SK-N-MC (cell line): ENCODE data around the gene FOXO1.

ENCODE experiments used
- DNase-seq: peaks from one replicate; pipeline ENCODE4 v3.0.0-alpha.2; 2011; ENCODE audit warnings: low read depth, low spot score
- H3K27ac ChIP-seq: fragments of 200-600 bp; sonication (generic); 2 replicates; pipeline ENCODE4 v1.5.1; 2016; ENCODE audit warnings: mixed run types
- H3K36me3 ChIP-seq: fragments of 200-600 bp; sonication (generic); 2 replicates; pipeline ENCODE4 v1.6.1; 2017; ENCODE audit warnings: antibody characterized with exemption, low read length, mixed read lengths; ENCODE audit not compliant: insufficient read depth
- H3K4me3 ChIP-seq: fragments of 200-600 bp; sonication (generic); 2 replicates; pipeline ENCODE4 v1.5.1; 2016
- H3K9ac ChIP-seq: fragments of 200-600 bp; sonication (generic); 2 replicates; pipeline ENCODE4 v1.8.0; 2017; ENCODE audit warnings: mixed run types, mixed read lengths; ENCODE audit not compliant: insufficient read length
- H3K9me3 ChIP-seq: fragments of 200-600 bp; sonication (generic); 2 replicates; pipeline ENCODE4 v1.6.1; 2017; ENCODE audit warnings: low read depth, mild to moderate bottlenecking, antibody characterized with exemption, low read length, moderate library complexity, mixed read lengths
- EZH2 ChIP-seq: fragments of 200-600 bp; sonication (generic); IDR thresholded peaks from one replicate; pipeline ENCODE4 v1.6.1; 2017; ENCODE audit warnings: antibody characterized with exemption
- FOXP2 ChIP-seq: optimal IDR thresholded peaks from 2 replicates; pipeline ENCODE3; 2011; ENCODE audit warnings: mild to moderate bottlenecking, moderate library complexity; ENCODE audit not compliant: insufficient read depth; ENCODE audit errors: extremely low read length, control extremely low read depth
- POLR2AphosphoS5 ChIP-seq: IDR thresholded peaks from 2 replicates; pipeline ENCODE4 v1.6.1; 2012; ENCODE audit warnings: mild to moderate bottlenecking, low read depth, low read length, borderline replicate concordance

The FOXO1 gene

DNA sequence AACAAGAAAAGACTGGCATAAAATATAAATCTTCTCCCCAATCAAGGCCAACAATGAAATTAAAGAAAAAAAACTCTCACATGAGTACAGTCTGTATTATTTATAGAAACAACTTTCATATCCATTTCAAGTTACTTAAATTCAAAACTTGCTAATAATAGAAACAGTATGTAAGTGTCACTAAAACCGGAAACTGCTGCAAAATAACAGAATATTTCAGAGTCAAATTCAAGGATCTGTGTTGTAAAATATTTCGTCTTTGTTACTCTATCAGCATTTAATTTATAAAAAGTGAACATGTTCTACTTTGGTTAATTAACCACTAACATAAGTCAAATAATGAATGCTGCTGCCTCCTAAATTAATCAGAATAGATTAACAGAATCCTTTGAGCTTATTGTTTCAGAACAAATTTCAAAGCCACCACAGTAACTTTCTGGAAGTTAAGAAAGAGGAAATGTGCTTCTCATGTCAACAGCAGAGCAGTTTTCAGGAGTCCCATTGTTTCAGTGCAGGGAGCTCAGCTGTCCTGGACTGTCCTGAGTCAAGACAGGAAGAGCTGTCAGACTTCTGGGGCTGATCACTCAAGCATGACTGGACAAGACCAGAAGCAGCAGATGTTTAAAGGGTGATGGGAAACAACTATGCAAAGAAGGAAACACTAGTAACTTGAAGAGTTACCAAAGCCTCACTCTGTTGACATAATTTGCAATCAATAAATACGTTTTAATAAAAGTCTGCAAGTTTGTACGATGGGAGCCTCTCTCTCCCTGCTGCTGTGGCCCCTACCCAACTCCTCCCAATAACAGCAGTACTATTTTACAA lies 76.9 kb downstream of the FOXO1 start:
- peak overlapping the region; percentile 34 for H3K4me3 ChIP-seq

DNA sequence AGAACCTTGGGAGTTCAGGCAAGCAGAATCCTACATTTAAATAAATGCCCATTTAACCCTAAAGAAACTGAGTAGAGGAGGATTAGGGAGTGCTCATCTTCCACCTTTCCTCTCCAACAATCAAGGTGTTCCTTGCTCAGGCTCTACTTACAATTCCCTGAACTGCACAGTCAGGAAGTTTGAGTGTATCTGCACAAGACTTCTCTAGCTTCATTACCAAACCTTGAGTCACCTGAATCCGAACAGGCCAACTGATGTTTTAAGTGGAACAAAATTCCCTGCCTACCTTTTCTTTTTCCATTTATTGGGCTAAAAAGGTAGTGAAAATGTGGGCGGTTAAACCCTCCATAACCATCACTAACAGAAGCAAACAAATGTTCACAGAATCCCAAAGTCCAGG lies 78.3 kb downstream of the FOXO1 start:
- no peak overlapping the region for H3K27ac ChIP-seq
- TF ChIP-seq FOXP2 (no peak), EZH2 (no peak), POLR2AphosphoS5 (no peak)
- no peak for DNase-seq

More for the DNA sequence above, 76.9 kb downstream of the FOXO1 start:
- TF ChIP-seq EZH2 (no peak), POLR2AphosphoS5 (no peak)
- H3K9me3 ChIP-seq = no peaks in the 10 kb centered on the region
- H3K9ac ChIP-seq = no peak overlapping the region
- peak overlapping the region; percentile 89 for H3K27ac ChIP-seq
- no peaks in the 10 kb centered on the region for H3K36me3 ChIP-seq
- no peak for DNase-seq

DNA sequence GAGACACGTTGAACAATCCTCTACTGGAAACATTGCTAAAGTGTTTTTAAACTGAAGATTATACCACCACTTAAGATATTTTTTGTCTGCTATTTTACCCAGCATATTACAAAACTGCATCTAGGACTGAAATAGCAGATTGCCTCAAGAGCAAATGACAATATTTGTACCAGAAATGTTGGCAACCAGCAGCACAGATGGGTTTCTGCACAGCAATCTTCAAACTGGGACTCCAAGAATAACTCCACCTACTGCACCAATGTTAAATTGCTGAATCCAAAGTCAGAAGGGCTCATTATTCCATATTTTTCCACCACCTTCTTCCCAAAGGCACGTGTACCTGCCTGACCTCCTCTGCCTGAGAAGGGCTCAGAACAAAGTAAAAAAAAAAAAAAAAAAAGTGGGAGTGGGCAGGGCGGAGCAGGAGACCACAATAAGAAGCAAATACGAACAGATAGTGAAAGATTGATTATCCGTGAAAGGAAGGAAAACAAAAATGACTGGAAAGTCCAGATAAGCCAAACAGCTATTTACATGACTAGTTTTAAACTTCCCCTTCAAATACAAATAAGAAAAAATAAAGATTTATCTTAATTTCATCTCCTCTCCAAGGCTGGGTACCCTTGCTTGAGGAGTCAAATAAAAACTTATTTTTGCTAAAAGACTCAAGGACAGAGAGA lies 79.4 kb downstream of the FOXO1 start:
- Histone ChIP-seq H3K4me3 (no peak overlapping the region), H3K36me3 (no peaks in the 10 kb centered on the region; the same call in 1 of the 2 replicates), H3K9ac (no peak overlapping the region), H3K27ac (no peak overlapping the region), H3K9me3 (no peaks in the 10 kb centered on the region)
- TF ChIP-seq EZH2 = no peak
- TF ChIP-seq FOXP2 = no peak
- TF ChIP-seq POLR2AphosphoS5 = no peak
- no peak for DNase-seq

More for the DNA sequence above, 78.3 kb downstream of the FOXO1 start:
- no peak overlapping the region for H3K9ac ChIP-seq
- H3K4me3 ChIP-seq = no peak overlapping the region
- H3K36me3 ChIP-seq = no peaks in the 10 kb centered on the region; the same call in 1 of the 2 replicates
- no peaks in the 10 kb centered on the region for H3K9me3 ChIP-seq

DNA sequence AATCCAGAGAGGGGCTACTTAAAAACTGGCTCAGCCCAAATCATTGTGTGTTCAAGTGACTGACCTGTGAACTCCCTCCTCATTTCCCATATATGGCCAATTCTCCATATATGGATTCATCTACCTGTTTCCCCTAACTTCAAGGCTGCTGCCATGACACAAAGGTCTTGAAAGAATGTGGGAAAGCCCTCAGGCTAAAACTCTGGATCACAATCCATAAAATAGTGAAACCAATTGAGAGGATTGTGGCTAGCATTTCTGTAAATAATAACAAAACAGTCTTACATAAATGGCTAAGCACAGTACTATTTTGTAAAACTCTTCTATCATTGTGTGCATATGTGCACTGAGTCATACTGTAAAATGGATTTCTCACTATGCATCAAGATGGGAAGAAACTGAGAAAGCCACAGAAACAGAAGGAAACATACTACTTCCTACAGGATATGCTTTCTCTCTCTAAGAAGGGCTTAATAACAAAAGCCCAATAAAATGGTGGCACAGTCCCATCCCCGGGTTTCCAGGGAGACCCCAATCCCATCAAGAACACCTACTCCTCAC lies 80.5 kb downstream of the FOXO1 start:
- no peak overlapping the region for H3K27ac ChIP-seq
- no peak overlapping the region for H3K9ac ChIP-seq
- H3K4me3 ChIP-seq = no peak overlapping the region
- no peaks in the 10 kb centered on the region; the same call in 1 of the 2 replicates for H3K36me3 ChIP-seq
- DNase-seq = no peak
- TF ChIP-seq POLR2AphosphoS5 (no peak), EZH2 (no peak), FOXP2 (no peak)
- no peaks in the 10 kb centered on the region for H3K9me3 ChIP-seq

DNA sequence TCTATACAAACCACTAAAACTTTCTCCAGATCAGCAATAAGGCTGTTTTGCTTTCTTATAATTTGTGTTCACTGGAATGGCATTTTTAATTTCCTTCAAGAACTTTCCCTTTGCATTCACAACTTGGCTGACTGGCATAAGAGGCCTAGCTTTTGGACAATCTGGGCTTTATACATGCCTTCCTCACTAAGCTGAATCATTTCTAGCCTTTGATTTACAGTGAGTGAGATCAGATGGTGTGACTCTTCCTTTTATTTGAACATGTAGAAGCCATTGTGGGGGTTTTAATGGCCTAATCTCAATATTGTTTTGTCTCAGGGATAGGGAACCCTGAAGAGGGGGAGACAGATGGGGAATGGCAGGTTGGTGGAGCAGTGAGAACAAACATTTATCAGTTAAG lies 82.7 kb downstream of the FOXO1 start:
- TF ChIP-seq EZH2 = no peak
- no peak for TF ChIP-seq FOXP2
- no peak for TF ChIP-seq POLR2AphosphoS5
- no peaks in the 10 kb centered on the region; the same call in 1 of the 2 replicates for H3K36me3 ChIP-seq
- H3K9me3 ChIP-seq = no peaks in the 10 kb centered on the region
- H3K27ac ChIP-seq = no peak overlapping the region
- no peak overlapping the region for H3K9ac ChIP-seq
- DNase-seq = no peak
- H3K4me3 ChIP-seq = no peak overlapping the region

DNA sequence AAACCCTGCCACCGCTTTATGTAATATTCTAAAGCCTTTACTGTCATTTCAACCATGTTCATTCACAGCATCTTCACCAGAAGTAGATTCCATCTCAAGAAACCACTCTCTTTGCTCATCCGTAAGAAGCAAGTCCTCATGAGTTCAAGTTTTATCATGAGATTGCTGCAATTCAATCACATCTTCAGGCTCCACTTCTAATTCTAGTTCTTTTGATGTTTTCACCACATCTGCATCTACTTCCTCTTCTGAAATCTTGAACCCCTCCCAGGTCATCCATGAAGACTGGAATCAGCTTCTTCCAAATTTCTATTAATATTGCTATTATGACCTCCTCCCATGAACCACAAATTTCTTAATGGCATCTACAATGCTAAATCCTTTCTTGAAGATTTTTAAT lies 83.9 kb downstream of the FOXO1 start:
- no peak overlapping the region for H3K27ac ChIP-seq
- H3K9me3 ChIP-seq = no peaks in the 10 kb centered on the region
- H3K4me3 ChIP-seq = no peak overlapping the region
- H3K9ac ChIP-seq = no peak overlapping the region
- DNase-seq = no peak
- H3K36me3 ChIP-seq = no peaks in the 10 kb centered on the region; the same call in 1 of the 2 replicates
- TF ChIP-seq FOXP2 = no peak
- no peak for TF ChIP-seq EZH2
- no peak for TF ChIP-seq POLR2AphosphoS5

DNA sequence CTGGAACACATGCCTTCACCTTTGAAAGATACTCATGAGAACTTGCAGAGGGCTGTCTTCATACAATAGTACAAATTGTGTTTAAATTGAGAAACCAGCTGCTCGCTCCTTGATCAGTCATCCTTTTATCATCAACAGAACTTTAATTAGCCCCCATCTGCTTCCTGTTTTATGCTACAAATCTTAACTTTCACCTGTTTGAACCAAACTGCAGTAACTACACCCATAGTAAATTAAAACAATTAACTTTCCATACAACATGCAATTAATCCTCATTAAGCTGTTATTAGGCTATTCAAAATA lies 85.2 kb downstream of the FOXO1 start:
- DNase-seq = no peak
- Histone ChIP-seq H3K9ac (no peak overlapping the region), H3K27ac (no peak overlapping the region), H3K9me3 (no peaks in the 10 kb centered on the region), H3K36me3 (no peaks in the 10 kb centered on the region; the same call in 1 of the 2 replicates), H3K4me3 (no peak overlapping the region)
- TF ChIP-seq EZH2 = no peak
- no peak for TF ChIP-seq POLR2AphosphoS5
- TF ChIP-seq FOXP2 = no peak

DNA sequence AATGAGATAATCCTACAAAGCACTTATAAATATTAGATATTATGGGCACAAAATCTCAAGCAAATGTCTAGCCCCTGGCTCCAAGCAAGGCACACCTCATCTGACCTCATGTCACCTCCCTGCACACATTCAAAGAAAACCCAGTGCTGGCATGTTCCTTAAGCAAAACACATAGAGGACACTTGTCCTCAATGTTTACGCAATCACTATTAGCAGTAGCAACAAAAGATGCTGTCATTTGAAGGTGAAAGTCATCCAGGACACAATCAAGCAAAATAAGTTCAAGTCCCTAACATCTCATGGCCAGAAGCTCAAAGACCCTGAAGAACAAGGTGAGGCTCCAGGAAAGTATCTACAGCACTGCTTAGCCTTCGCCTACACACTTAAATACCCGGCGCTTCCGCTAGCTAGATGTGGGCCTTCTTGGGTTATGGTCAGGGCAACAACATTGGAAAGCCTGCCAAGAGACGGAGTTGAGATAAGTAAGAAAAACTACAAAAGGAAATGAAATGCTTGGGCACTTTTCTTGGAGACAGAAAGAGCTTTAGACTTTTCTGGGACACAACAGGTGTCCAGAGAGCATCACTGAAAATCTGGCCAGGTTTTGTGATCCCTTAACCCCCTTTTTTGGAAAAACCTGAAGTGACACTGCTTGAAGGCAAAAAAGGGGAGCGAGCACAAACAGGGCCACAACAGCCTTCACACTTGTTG lies 85.7 kb downstream of the FOXO1 start:
- no peak for TF ChIP-seq POLR2AphosphoS5
- no peak for TF ChIP-seq EZH2
- TF ChIP-seq FOXP2 = no peak
- Histone ChIP-seq H3K9me3 (no peaks in the 10 kb centered on the region), H3K9ac (no peak overlapping the region), H3K27ac (no peak overlapping the region), H3K36me3 (no peaks in the 10 kb centered on the region; the same call in 1 of the 2 replicates), H3K4me3 (no peak overlapping the region)
- no peak for DNase-seq
